Neural cell (in vitro differentiated cells): Measurements from ENCODE around the gene ATP2B2. TPM values are rescaled to one million over a fixed set of nuclear protein-coding genes. Genes with fewer than 3 reads are reported as not detected.

ENCODE experiments used
- H2AFZ ChIP-seq: fragments of 200-600, 300-800 bp; sonication (generic), shearing (Covaris generic); 2 replicates; pipeline ENCODE4 v1.6.0; 2014; ENCODE audit warnings: low read depth, mild to moderate bottlenecking, antibody characterized with exemption, low read length, moderate library complexity
- H3F3A ChIP-seq: fragments of 200-600 bp; shearing (Covaris generic); 2 replicates; pipeline ENCODE4 v1.6.1; 2016; ENCODE audit warnings: mild to moderate bottlenecking, moderate library complexity, mixed read lengths, antibody characterized with exemption, low read length; ENCODE audit not compliant: insufficient read depth, poor library complexity, severe bottlenecking
- H3K27ac ChIP-seq: fragments of 200-600, 300-800 bp; sonication (generic), shearing (Covaris generic); 2 replicates; pipeline ENCODE4 v1.5.1; 2014; ENCODE audit warnings: mild to moderate bottlenecking, low read length, moderate library complexity
- H3K27me3 ChIP-seq: fragments of 300-800, 200-600 bp; sonication (generic), shearing (Covaris generic); 2 replicates; pipeline ENCODE4 v1.6.0; 2014; ENCODE audit warnings: mild to moderate bottlenecking, low read depth, low read length, moderate library complexity; ENCODE audit not compliant: insufficient read depth
- H3K36me3 ChIP-seq: fragments of 300-800, 200-600 bp; sonication (generic), shearing (Covaris generic); 2 replicates; pipeline ENCODE4 v1.5.1; 2014; ENCODE audit warnings: mild to moderate bottlenecking, antibody characterized with exemption, low read length, moderate library complexity; ENCODE audit not compliant: insufficient read depth
- H3K4me2 ChIP-seq: fragments of 300-800, 200-600 bp; sonication (generic), shearing (Covaris generic); 2 replicates; pipeline ENCODE4 v1.6.0; 2014; ENCODE audit warnings: mild to moderate bottlenecking, low read length
- H3K4me3 ChIP-seq: fragments of 300-800, 200-600 bp; sonication (generic), shearing (Covaris generic); 2 replicates; pipeline ENCODE4 v1.5.1; 2014; ENCODE audit warnings: mild to moderate bottlenecking, low read length, moderate library complexity
- H3K79me2 ChIP-seq: fragments of 200-600 bp; shearing (Covaris generic); replicated peaks from 2 replicates; pipeline ENCODE4 v1.6.0; 2014; ENCODE audit warnings: mild to moderate bottlenecking, low read length, moderate library complexity; ENCODE audit not compliant: insufficient read depth
- H3K9ac ChIP-seq: fragments of 300-800, 200-600 bp; sonication (generic), shearing (Covaris generic); 2 replicates; pipeline ENCODE4 v1.6.1; 2016; ENCODE audit warnings: mild to moderate bottlenecking, low read length, mixed read lengths
- H3K9me2 ChIP-seq: fragments of 200-600 bp; shearing (Covaris generic); 2 replicates; pipeline ENCODE4 v1.6.1; 2016; ENCODE audit warnings: mild to moderate bottlenecking, low read length, mixed read lengths; ENCODE audit not compliant: insufficient read depth
- H3K9me3 ChIP-seq: fragments of 200-600, 300-800 bp; sonication (generic), shearing (Covaris generic); 2 replicates; pipeline ENCODE4 v1.6.1; 2016; ENCODE audit warnings: mild to moderate bottlenecking, mixed run types, low read length, moderate library complexity, mixed read lengths
- H4K20me1 ChIP-seq: fragments of 200-600 bp; shearing (Covaris generic); 2 replicates; pipeline ENCODE4 v1.6.1; 2016; ENCODE audit warnings: mild to moderate bottlenecking, mixed run types; ENCODE audit not compliant: insufficient read depth
- CTCF ChIP-seq: fragments of 450-650 bp; IDR thresholded peaks from 2 replicates; pipeline ENCODE4 v1.5.1; 2014; ENCODE audit warnings: antibody characterized with exemption, mild to moderate bottlenecking, moderate library complexity; ENCODE audit not compliant: poor library complexity, severe bottlenecking
- EP300 ChIP-seq: fragments of 450-650 bp; conservative IDR thresholded peaks from 2 replicates; pipeline ENCODE4 v1.6.1; 2014; ENCODE audit warnings: antibody characterized with exemption, mild to moderate bottlenecking, moderate library complexity; ENCODE audit not compliant: poor library complexity, severe bottlenecking
- EZH2 ChIP-seq: fragments of 200-600, 300-800 bp; shearing (Covaris generic), sonication (generic); IDR thresholded peaks from 2 replicates; pipeline ENCODE4 v1.6.1; 2014; ENCODE audit warnings: antibody characterized with exemption, low read length, borderline replicate concordance, mild to moderate bottlenecking; ENCODE audit not compliant: insufficient read depth, poor library complexity, severe bottlenecking
- MXI1 ChIP-seq: fragments of 450-650 bp; conservative IDR thresholded peaks from 2 replicates; pipeline ENCODE4 v1.6.1; 2014; ENCODE audit warnings: antibody characterized with exemption, mild to moderate bottlenecking; ENCODE audit not compliant: poor library complexity, severe bottlenecking
- POLR2AphosphoS5 ChIP-seq: IDR thresholded peaks from 2 replicates; pipeline ENCODE4 v1.6.1; 2012
- RAD21 ChIP-seq: fragments of 450-650 bp; conservative IDR thresholded peaks from 2 replicates; pipeline ENCODE4 v1.6.1; 2014; ENCODE audit warnings: antibody characterized with exemption, mild to moderate bottlenecking, moderate library complexity
- REST ChIP-seq: IDR thresholded peaks from 2 replicates; pipeline ENCODE4 v1.6.1; 2012; ENCODE audit warnings: borderline replicate concordance
- SMC3 ChIP-seq: fragments of 450-650 bp; conservative IDR thresholded peaks from 2 replicates; pipeline ENCODE4 v1.6.1; 2014; ENCODE audit warnings: antibody characterized with exemption, mild to moderate bottlenecking, moderate library complexity; ENCODE audit not compliant: poor library complexity
- TAF1 ChIP-seq: IDR thresholded peaks from 2 replicates; pipeline ENCODE4 v1.6.1; 2012; ENCODE audit warnings: low read depth
- polyA plus RNA-seq: library from polyadenylated mRNA; depleted of rRNA; stranded (reverse); fragments of >200 nt; gene quantifications from 2 replicates; pipeline ENCODE4 v1.2.3, GENCODE V29; 2014

Gene ATP2B2
- polyA plus RNA-seq, 1 donor from 2014 or later = 8.3 TPM

GRCh38 chr3:10413041-10413440, 92.3 kb downstream of the ATP2B2 start:
- Histone ChIP-seq H3K9me3 (no peaks in the 10 kb centered on the region), H2AFZ (no peak overlapping the region), H4K20me1 (no peaks in the 10 kb centered on the region), H3K9me2 (no peaks in the 10 kb centered on the region), H3K4me2 (no peak overlapping the region), H3K27me3 (no peaks in the 10 kb centered on the region), H3K79me2 (no peaks in the 10 kb centered on the region), H3F3A (no peaks in the 10 kb centered on the region), H3K27ac (no peak overlapping the region), H3K9ac (no peak overlapping the region), H3K36me3 (no peaks in the 10 kb centered on the region), H3K4me3 (no peak overlapping the region)
- TF ChIP-seq EP300 = no peak
- no peak for TF ChIP-seq MXI1
- TF ChIP-seq RAD21 = no peak
- no peak for TF ChIP-seq CTCF
- no peak for TF ChIP-seq REST
- TF ChIP-seq SMC3 = no peak
- TF ChIP-seq TAF1 = no peak
- no peak for TF ChIP-seq POLR2AphosphoS5
- TF ChIP-seq EZH2 = no peak

- Histone ChIP-seq H3K4me2 (no peak overlapping the region), H3K27me3 (no peaks in the 10 kb centered on the region), H3K9ac (no peak overlapping the region), H3K27ac (no peak overlapping the region), H3K4me3 (no peak overlapping the region), H2AFZ (no peak overlapping the region), H3K79me2 (no peaks in the 10 kb centered on the region), H3K9me3 (no peaks in the 10 kb centered on the region), H3K36me3 (no peaks in the 10 kb centered on the region), H3F3A (no peaks in the 10 kb centered on the region), H4K20me1 (no peaks in the 10 kb centered on the region), H3K9me2 (no peaks in the 10 kb centered on the region)
- TF ChIP-seq RAD21 = no peak
- no peak for TF ChIP-seq EZH2
- TF ChIP-seq POLR2AphosphoS5 = no peak
- no peak for TF ChIP-seq SMC3
- no peak for TF ChIP-seq REST
- TF ChIP-seq EP300 = no peak
- TF ChIP-seq TAF1 = no peak
- TF ChIP-seq CTCF = no peak
- no peak for TF ChIP-seq MXI1
These were observed 93.6 kb downstream of the ATP2B2 start for GRCh38 chr3:10411598-10412332.
